Measurements from ENCODE around the gene FAM110D. TPM values are rescaled to one million over a fixed set of nuclear protein-coding genes. Genes with fewer than 3 reads are reported as not detected.

The FAM110D gene
- total and polyA plus RNA-seq, 10 of the 15 experiments (the other 5 are each of a cell fraction or from before 2014, with no cell fraction given) = 0.06 TPM; not detected in 9

DNA sequence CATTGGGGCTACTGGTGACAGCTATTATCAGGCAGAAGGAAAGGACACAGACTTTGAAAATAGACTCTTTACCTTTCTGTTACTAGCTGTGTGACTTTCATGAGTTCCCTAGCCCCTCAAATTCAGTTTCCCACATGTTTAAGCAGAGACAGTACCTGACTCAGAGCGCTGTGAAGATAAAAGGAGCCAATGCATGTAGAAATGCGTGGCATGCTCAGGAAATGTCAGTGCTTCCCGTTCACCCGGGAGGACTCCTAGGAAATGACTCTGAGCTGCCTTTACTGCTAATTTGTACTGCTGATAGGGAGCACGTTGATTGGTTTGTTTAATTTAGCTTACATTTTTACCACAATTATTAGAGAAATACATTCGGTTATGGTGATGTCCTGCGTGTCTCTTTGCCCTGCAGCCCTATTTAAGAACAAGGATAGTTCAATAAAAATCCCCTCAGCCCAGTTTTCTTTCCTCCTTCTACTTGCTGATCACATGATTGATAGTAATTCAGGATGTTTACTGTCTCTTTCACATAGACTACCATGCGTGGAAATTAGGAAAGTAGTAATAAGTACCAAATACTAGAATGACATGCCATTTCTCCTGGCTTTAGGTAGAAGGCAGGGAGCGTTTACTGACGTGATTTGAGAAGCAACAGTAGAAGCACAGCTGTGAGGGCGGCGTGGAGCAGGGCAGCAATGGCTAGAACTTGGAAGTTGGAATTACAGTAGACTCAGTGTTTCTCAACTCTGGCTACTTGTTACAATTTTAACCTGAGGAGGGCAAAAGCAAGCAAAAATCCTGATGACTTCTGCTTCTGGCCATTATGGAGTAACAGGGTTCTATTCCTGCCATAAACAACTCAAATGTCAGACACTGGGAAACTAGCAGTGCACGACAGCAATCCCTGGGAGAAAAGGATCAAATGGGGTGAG lies 31.4 kb upstream of the FAM110D start:
- Histone ChIP-seq H3K79me2 (ENCODE audit: control insufficient read depth, insufficient read depth, low read length) (no peaks in the 10 kb centered on the region), H3K4me3 (no peak overlapping the region), H3K9me3 (replicated peaks; ENCODE audit: control insufficient read depth, insufficient read depth, low read length) (no peaks in the 10 kb centered on the region), H3K36me3 (ENCODE audit: control insufficient read depth in 2 of 2, insufficient read depth in 2 of 2, low read length in 1 of 2) (no peaks in the 10 kb centered on the region; a peak in 1 of 4 replicates), H4K20me1 (ENCODE audit: control insufficient read depth, insufficient read depth) (no peaks in the 10 kb centered on the region), H3K27me3 (replicated peaks in 1 of 2; ENCODE audit: control insufficient read depth in 2 of 2, insufficient read depth in 2 of 2, low read length in 1 of 2) (no peaks in the 10 kb centered on the region), H2AFZ (ENCODE audit: control insufficient read depth, low read depth, low read length) (no peak overlapping the region), H3K27ac (ENCODE audit: control insufficient read depth, insufficient read depth) (no peak overlapping the region), H3K4me2 (ENCODE audit: control insufficient read depth, insufficient read depth) (no peak overlapping the region), H3K9ac (ENCODE audit: control insufficient read depth, insufficient read depth, low read length) (no peak overlapping the region), H3K4me1 (ENCODE audit: control insufficient read depth, insufficient read depth, low read length) (peaks cover 4% of the 10 kb centered on the region; the same call in 1 of the 2 replicates)
- DNase-seq (ENCODE audit: low read depth, low spot score) (no peak), ATAC-seq (no peak), FAIRE-seq (no peak)
- in situ Hi-C loops (cut with MboI) = no loop called here
- intact Hi-C loops (cut with micrococcal nuclease; ENCODE audit: unreplicated experiment) = no loop called here
- BruUV-seq (replicated peaks) = no TSS peak
- TF ChIP-seq MEF2B (IDR thresholded peaks at IDR 0.05; ENCODE audit: partially characterized antibody, poor library complexity, severe bottlenecking) (no peak), SMAD1 (IDR thresholded peaks at IDR 0.05; ENCODE audit: low read depth, partially characterized antibody) (no peak), ZBTB40 (IDR thresholded peaks at IDR 0.05; ENCODE audit: borderline replicate concordance) (no peak), POLR2AphosphoS2 (IDR thresholded peaks at IDR 0.05; ENCODE audit: low read depth, low read length) (no peak), CBFB (IDR thresholded peaks at IDR 0.05; ENCODE audit: low read depth) (no peak), SUPT20H (IDR thresholded peaks at IDR 0.05; ENCODE audit: borderline replicate concordance, control insufficient read depth, low read depth, low read length) (no peak)
- CTCF ChIA-PET = interaction anchor here (0.6 to 8.3 kb wide), 13 partner anchors 16 to 606 kb away, joined by 3 to 92 read pairs (median 3); partner anchors contain the start of genes CEP85 and ZNF593
- SMC1A ChIA-PET (ENCODE audit: uncharacterized antibody, unreplicated experiment) = interaction anchor here (0.6 to 2.3 kb wide), 10 partner anchors 11 to 211 kb away, joined by 3 to 21 read pairs (median 7); partner anchors contain the start of gene CEP85
- 61% methylated on average over 13 of the region's 13 CpGs for WGBS (ENCODE audit: insufficient coverage, insufficient replicate concordance, low lambda C conversion rate, missing lambda C conversion rate)
- POLR2A ChIA-PET = interaction anchor here (0.5 to 2.0 kb wide), 4 partner anchors 16 to 182 kb away, joined by 3 to 13 read pairs (median 4); partner anchors contain the start of gene PDIK1L
- RAD21 ChIA-PET (ENCODE audit: unreplicated experiment) = interaction anchor here (1.7 to 2.4 kb wide), 4 partner anchors 12 to 130 kb away, joined by 4 to 19 read pairs (median 12); partner anchors contain the start of genes PAFAH2 and PDIK1L
